ENCODE measurements around the gene C3orf22. TPM values are rescaled to one million over a fixed set of nuclear protein-coding genes. Genes with fewer than 3 reads are reported as not detected.

Gene C3orf22
- total and polyA plus RNA-seq, 2 donors (not counting 1 experiment from before 2014, with no cell fraction given): not detected

DNA sequence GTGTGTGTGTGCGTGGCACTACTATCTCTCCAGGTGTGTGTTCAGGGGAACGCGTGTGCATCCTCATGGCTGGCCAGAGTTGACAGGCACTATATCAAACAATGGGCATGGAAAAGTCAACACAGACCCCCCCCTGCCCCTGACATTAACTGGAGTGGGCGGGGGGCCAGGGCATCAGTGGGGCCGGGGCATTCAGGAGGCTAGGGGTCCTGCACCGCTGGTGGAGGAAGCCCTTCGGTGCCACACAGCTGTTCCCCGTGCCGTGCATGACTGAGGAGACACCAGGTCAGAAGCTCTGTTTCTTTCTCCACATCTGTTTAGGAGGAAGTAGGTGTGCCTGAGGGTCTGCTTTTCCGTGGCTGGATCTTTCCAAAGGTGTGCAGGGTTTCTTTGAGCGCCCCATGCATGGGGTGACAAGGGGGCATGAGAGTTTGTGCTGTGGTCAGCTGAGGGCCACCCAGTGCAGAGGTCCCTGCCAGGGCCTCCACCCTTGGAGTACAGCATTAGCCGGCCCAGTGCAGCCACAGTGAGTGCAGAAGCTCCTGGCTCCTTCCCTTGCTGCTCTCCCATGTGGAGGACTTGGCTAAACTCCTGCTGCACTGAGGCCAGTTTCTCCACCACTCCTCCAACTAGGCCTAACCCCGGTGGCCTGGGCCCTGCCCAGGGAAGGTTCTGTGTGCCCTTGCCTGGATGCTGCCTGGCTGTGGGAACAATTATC is 7.5 kb downstream of the C3orf22 start:
- no peak overlapping the region for H3K27ac ChIP-seq (ENCODE audit: insufficient read depth, low read length)
- H3K4me2 ChIP-seq (ENCODE audit: extremely low read depth, insufficient read depth, low read length): no peak overlapping the region
- no peaks in the 10 kb centered on the region for H3K9me3 ChIP-seq (ENCODE audit: control insufficient read depth, insufficient read depth, low read depth, low read length)
- H3K4me3 ChIP-seq (replicated peaks in 1 of 4; ENCODE audit: control extremely low read depth in 1 of 4, insufficient read depth in 1 of 4, low read depth in 3 of 4, low read length in 4 of 4): no peak overlapping the region
- DNase-seq (ENCODE audit: low read depth in 2 of 2): no peak
- H3K4me1 ChIP-seq (ENCODE audit: control insufficient read depth, extremely low read depth, insufficient read depth, low read length): no peaks in the 10 kb centered on the region
- H3K79me2 ChIP-seq (ENCODE audit: control insufficient read depth, insufficient read depth, low read length): no peaks in the 10 kb centered on the region
- H3K36me3 ChIP-seq (ENCODE audit: control insufficient read depth, insufficient read depth, low read length): no peaks in the 10 kb centered on the region
- H3K27me3 ChIP-seq (ENCODE audit: control insufficient read depth, insufficient read depth, low read length): peaks cover 15% of the 10 kb centered on the region
- H2AFZ ChIP-seq (ENCODE audit: low read length): no peak overlapping the region
- TF ChIP-seq, protein P1, sequence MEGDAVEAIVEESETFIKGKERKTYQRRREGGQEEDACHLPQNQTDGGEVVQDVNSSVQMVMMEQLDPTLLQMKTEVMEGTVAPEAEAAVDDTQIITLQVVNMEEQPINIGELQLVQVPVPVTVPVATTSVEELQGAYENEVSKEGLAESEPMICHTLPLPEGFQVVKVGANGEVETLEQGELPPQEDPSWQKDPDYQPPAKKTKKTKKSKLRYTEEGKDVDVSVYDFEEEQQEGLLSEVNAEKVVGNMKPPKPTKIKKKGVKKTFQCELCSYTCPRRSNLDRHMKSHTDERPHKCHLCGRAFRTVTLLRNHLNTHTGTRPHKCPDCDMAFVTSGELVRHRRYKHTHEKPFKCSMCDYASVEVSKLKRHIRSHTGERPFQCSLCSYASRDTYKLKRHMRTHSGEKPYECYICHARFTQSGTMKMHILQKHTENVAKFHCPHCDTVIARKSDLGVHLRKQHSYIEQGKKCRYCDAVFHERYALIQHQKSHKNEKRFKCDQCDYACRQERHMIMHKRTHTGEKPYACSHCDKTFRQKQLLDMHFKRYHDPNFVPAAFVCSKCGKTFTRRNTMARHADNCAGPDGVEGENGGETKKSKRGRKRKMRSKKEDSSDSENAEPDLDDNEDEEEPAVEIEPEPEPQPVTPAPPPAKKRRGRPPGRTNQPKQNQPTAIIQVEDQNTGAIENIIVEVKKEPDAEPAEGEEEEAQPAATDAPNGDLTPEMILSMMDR (conservative IDR thresholded peaks at IDR 0.05 in 1 of 2, IDR thresholded peaks at IDR 0.05 in 1 of 2; ENCODE audit: low read depth in 1 of 2, low read length in 2 of 2): no peak
- no peak for TF ChIP-seq EZH2 (IDR thresholded peaks at IDR 0.05; ENCODE audit: low read length, missing control alignments)
- H3K9ac ChIP-seq (ENCODE audit: insufficient read depth, low read length): no peak overlapping the region
- H4K20me1 ChIP-seq (ENCODE audit: control insufficient read depth, extremely low read depth, insufficient read depth, low read length): no peaks in the 10 kb centered on the region

DNA sequence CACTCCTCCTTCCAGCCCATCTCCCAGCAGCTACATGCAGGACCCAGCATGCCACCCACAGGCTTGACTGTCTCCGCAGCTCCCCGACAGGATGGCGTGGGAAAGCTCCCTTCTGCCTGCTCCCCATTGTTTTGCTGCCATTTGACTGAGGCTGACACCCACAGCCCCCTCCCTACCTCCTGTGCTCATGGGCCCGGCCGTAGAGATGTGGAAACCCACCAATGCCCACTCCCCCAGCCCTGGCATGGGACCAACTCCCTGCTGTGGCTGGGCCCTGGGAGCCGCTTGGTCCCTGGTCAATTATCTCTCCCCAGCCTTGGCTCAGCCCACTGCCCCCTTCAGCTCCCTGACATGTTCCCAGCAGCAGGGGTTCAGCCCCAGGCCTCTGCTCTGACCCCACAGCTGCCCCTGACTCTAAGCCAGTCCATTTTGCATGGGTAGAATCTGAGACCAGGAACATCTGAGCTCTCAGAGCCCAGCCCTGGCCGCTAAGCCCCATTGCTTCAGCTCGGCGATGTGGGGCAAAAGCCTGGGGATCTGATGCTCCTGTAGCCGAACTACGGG is 8.2 kb downstream of the C3orf22 start:
- H4K20me1 ChIP-seq (ENCODE audit: control insufficient read depth, extremely low read depth, insufficient read depth, low read length): no peaks in the 10 kb centered on the region

DNA sequence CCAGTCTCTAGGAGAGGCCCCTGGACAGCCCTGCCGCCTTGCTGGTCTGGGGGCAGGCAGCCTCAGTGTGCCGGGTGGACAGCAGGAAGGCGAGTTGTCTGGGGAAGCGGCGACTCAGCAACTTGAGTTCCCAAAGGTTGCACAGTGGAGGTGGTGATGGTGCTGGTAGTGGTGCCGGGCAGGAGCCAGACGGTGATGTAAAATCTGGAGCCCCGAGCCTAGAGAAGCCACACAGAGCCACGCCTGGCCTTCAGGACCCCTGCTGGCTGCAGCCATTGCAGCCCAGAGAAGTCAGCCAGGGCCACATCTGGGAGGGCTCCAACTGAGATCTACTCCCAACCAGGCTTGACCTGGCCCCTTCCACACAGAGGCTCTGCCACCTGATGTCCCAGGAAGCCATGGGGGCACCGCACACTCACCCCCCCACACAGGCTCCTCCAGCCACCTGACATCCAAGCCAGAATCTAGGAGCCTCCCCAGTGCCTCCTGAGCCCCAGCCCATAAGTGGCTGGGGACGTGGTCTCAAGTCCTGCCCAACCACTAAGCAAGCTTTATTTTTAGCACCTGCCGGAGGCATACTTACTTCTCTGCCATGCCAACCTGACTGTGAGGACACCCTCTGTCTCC is 8.8 kb downstream of the C3orf22 start:
- Histone ChIP-seq H3K27ac (ENCODE audit: insufficient read depth, low read length) (no peak overlapping the region), H4K20me1 (ENCODE audit: control insufficient read depth, extremely low read depth, insufficient read depth, low read length) (no peaks in the 10 kb centered on the region), H2AFZ (ENCODE audit: low read length) (no peak overlapping the region), H3K4me3 (replicated peaks in 1 of 4; ENCODE audit: control extremely low read depth in 1 of 4, insufficient read depth in 1 of 4, low read depth in 3 of 4, low read length in 4 of 4) (no peak overlapping the region), H3K79me2 (ENCODE audit: control insufficient read depth, insufficient read depth, low read length) (no peaks in the 10 kb centered on the region), H3K36me3 (ENCODE audit: control insufficient read depth, insufficient read depth, low read length) (no peaks in the 10 kb centered on the region), H3K9ac (ENCODE audit: insufficient read depth, low read length) (no peak overlapping the region), H3K4me2 (ENCODE audit: extremely low read depth, insufficient read depth, low read length) (no peak overlapping the region), H3K9me3 (ENCODE audit: control insufficient read depth, insufficient read depth, low read depth, low read length) (no peaks in the 10 kb centered on the region), H3K27me3 (ENCODE audit: control insufficient read depth, insufficient read depth, low read length) (peaks cover 15% of the 10 kb centered on the region), H3K4me1 (ENCODE audit: control insufficient read depth, extremely low read depth, insufficient read depth, low read length) (no peaks in the 10 kb centered on the region)
- DNase-seq (ENCODE audit: low read depth in 2 of 2): no peak
- TF ChIP-seq EZH2 (IDR thresholded peaks at IDR 0.05; ENCODE audit: low read length, missing control alignments): no peak
- TF ChIP-seq, protein P1 (conservative IDR thresholded peaks at IDR 0.05 in 1 of 2, IDR thresholded peaks at IDR 0.05 in 1 of 2; ENCODE audit: low read depth in 1 of 2, low read length in 2 of 2): no peak

More for the DNA sequence above, 8.2 kb downstream of the C3orf22 start:
- DNase-seq (ENCODE audit: low read depth in 2 of 2): no peak
- TF ChIP-seq, protein P1 (conservative IDR thresholded peaks at IDR 0.05 in 1 of 2, IDR thresholded peaks at IDR 0.05 in 1 of 2; ENCODE audit: low read depth in 1 of 2, low read length in 2 of 2): no peak
- no peak for TF ChIP-seq EZH2 (IDR thresholded peaks at IDR 0.05; ENCODE audit: low read length, missing control alignments)
- H3K4me3 ChIP-seq (replicated peaks in 1 of 4; ENCODE audit: control extremely low read depth in 1 of 4, insufficient read depth in 1 of 4, low read depth in 3 of 4, low read length in 4 of 4): no peak overlapping the region
- H3K9ac ChIP-seq (ENCODE audit: insufficient read depth, low read length): no peak overlapping the region
- no peaks in the 10 kb centered on the region for H3K9me3 ChIP-seq (ENCODE audit: control insufficient read depth, insufficient read depth, low read depth, low read length)
- H2AFZ ChIP-seq (ENCODE audit: low read length): no peak overlapping the region
- H3K27me3 ChIP-seq (ENCODE audit: control insufficient read depth, insufficient read depth, low read length): peaks cover 15% of the 10 kb centered on the region
- no peaks in the 10 kb centered on the region for H3K36me3 ChIP-seq (ENCODE audit: control insufficient read depth, insufficient read depth, low read length)
- H3K4me1 ChIP-seq (ENCODE audit: control insufficient read depth, extremely low read depth, insufficient read depth, low read length): no peaks in the 10 kb centered on the region
- no peaks in the 10 kb centered on the region for H3K79me2 ChIP-seq (ENCODE audit: control insufficient read depth, insufficient read depth, low read length)
- H3K27ac ChIP-seq (ENCODE audit: insufficient read depth, low read length): no peak overlapping the region
- no peak overlapping the region for H3K4me2 ChIP-seq (ENCODE audit: extremely low read depth, insufficient read depth, low read length)
